ENCODE results near the gene OSBPL10.

OSBPL10 gene

GRCh38 chr3:31879365-31879764 is 101.7 kb downstream of the OSBPL10 start:
- no peak overlapping the region for H4K8ac ChIP-seq (ENCODE audit: low read depth, low read length)
- no peaks in the 10 kb centered on the region for H3K27me3 ChIP-seq (ENCODE audit: insufficient read depth, low read length)
- no peak overlapping the region for H2BK5ac ChIP-seq (ENCODE audit: low read depth, low read length, poor library complexity)
- H4K91ac ChIP-seq (ENCODE audit: low read depth, low read length) = no peak overlapping the region
- no peak overlapping the region for H2AFZ ChIP-seq (ENCODE audit: insufficient read depth, low read length, poor library complexity)
- H3K9ac ChIP-seq (ENCODE audit: low read length) = no peak overlapping the region
- no peak overlapping the region for H3K4ac ChIP-seq (ENCODE audit: low read depth, low read length)
- H4K12ac ChIP-seq (ENCODE audit: low read depth, low read length) = no peak overlapping the region
- no peak overlapping the region for H3K4me3 ChIP-seq (ENCODE audit: low read depth, low read length)
- H3K36me3 ChIP-seq (ENCODE audit: control insufficient read depth in 1 of 2, insufficient read depth in 2 of 2, low read length in 2 of 2) = no peaks in the 10 kb centered on the region
- H3K4me2 ChIP-seq (ENCODE audit: low read length) = no peak overlapping the region
- H3K4me1 ChIP-seq (ENCODE audit: control insufficient read depth in 1 of 2, insufficient read depth in 2 of 2, low read length in 2 of 2) = peaks cover 2% of the 10 kb centered on the region in 2 experiments
- no peaks in the 10 kb centered on the region for H3K9me3 ChIP-seq (ENCODE audit: insufficient read depth, low read depth, low read length)
- H3K79me2 ChIP-seq (ENCODE audit: control insufficient read depth, insufficient read depth, low read length, poor library complexity) = no peaks in the 10 kb centered on the region
- H2BK12ac ChIP-seq (ENCODE audit: low read length) = no peak overlapping the region
- H3K23ac ChIP-seq (ENCODE audit: low read length) = no peak overlapping the region
- H2AK5ac ChIP-seq (ENCODE audit: low read length) = no peak overlapping the region
- no peak overlapping the region for H2BK120ac ChIP-seq (ENCODE audit: insufficient read depth, low read length, poor library complexity)
- no CpG with 5 or more reads among the region's 6 CpGs for WGBS (ENCODE audit: extremely low coverage, insufficient coverage, insufficient read length)
- DNase-seq = no peak
- H3K18ac ChIP-seq (ENCODE audit: low read length) = no peak overlapping the region
- H3K79me1 ChIP-seq (ENCODE audit: low read length) = no peaks in the 10 kb centered on the region
- H3K14ac ChIP-seq (ENCODE audit: low read length) = no peak overlapping the region
- H3K27ac ChIP-seq (ENCODE audit: low read depth, low read length) = no peak overlapping the region

- Histone ChIP-seq H3K79me2 (ENCODE audit: control insufficient read depth, insufficient read depth, low read length, poor library complexity) (no peaks in the 10 kb centered on the region), H3K27me3 (ENCODE audit: insufficient read depth, low read length) (no peaks in the 10 kb centered on the region), H3K4me1 (ENCODE audit: control insufficient read depth in 1 of 2, insufficient read depth in 2 of 2, low read length in 2 of 2) (peaks cover 2% of the 10 kb centered on the region in 2 experiments), H3K9ac (ENCODE audit: low read length) (no peak overlapping the region), H3K18ac (ENCODE audit: low read length) (no peak overlapping the region), H3K36me3 (ENCODE audit: control insufficient read depth in 1 of 2, insufficient read depth in 2 of 2, low read length in 2 of 2) (no peaks in the 10 kb centered on the region), H3K79me1 (ENCODE audit: low read length) (no peaks in the 10 kb centered on the region), H3K27ac (ENCODE audit: low read depth, low read length) (no peak overlapping the region), H2BK120ac (ENCODE audit: insufficient read depth, low read length, poor library complexity) (no peak overlapping the region), H4K12ac (ENCODE audit: low read depth, low read length) (no peak overlapping the region), H3K9me3 (ENCODE audit: insufficient read depth, low read depth, low read length) (no peaks in the 10 kb centered on the region), H3K4ac (ENCODE audit: low read depth, low read length) (no peak overlapping the region), H2AK5ac (ENCODE audit: low read length) (no peak overlapping the region), H2AFZ (ENCODE audit: insufficient read depth, low read length, poor library complexity) (no peak overlapping the region), H4K91ac (ENCODE audit: low read depth, low read length) (no peak overlapping the region), H2BK5ac (ENCODE audit: low read depth, low read length, poor library complexity) (no peak overlapping the region), H2BK12ac (ENCODE audit: low read length) (no peak overlapping the region), H3K4me2 (ENCODE audit: low read length) (no peak overlapping the region), H3K4me3 (ENCODE audit: low read depth, low read length) (no peak overlapping the region), H3K14ac (ENCODE audit: low read length) (no peak overlapping the region), H4K8ac (ENCODE audit: low read depth, low read length) (no peak overlapping the region), H3K23ac (ENCODE audit: low read length) (no peak overlapping the region)
- WGBS (ENCODE audit: extremely low coverage, insufficient coverage, insufficient read length) = no CpG with 5 or more reads among the region's 7 CpGs
- DNase-seq = no peak
Observed at GRCh38 chr3:31878231-31878838, 102.7 kb downstream of the OSBPL10 start.

- WGBS (ENCODE audit: extremely low coverage, insufficient coverage, insufficient read length) = no CpG with 5 or more reads among the region's 7 CpGs
- H3K9ac ChIP-seq (ENCODE audit: low read length) = peak overlapping the region; percentile 33
- no peak overlapping the region for H2AK5ac ChIP-seq (ENCODE audit: low read length)
- H3K27ac ChIP-seq (ENCODE audit: low read depth, low read length) = no peak overlapping the region
- no peak overlapping the region for H2BK120ac ChIP-seq (ENCODE audit: insufficient read depth, low read length, poor library complexity)
- H4K91ac ChIP-seq (ENCODE audit: low read depth, low read length) = no peak overlapping the region
- no peak overlapping the region for H3K4ac ChIP-seq (ENCODE audit: low read depth, low read length)
- H3K79me1 ChIP-seq (ENCODE audit: low read length) = no peaks in the 10 kb centered on the region
- no peak overlapping the region for H2BK12ac ChIP-seq (ENCODE audit: low read length)
- H3K23ac ChIP-seq (ENCODE audit: low read length) = no peak overlapping the region
- no peak overlapping the region for H3K14ac ChIP-seq (ENCODE audit: low read length)
- no peak overlapping the region for H3K18ac ChIP-seq (ENCODE audit: low read length)
- H2BK5ac ChIP-seq (ENCODE audit: low read depth, low read length, poor library complexity) = no peak overlapping the region
- H3K27me3 ChIP-seq (ENCODE audit: insufficient read depth, low read length) = no peaks in the 10 kb centered on the region
- no peaks in the 10 kb centered on the region for H3K79me2 ChIP-seq (ENCODE audit: control insufficient read depth, insufficient read depth, low read length, poor library complexity)
- H4K12ac ChIP-seq (ENCODE audit: low read depth, low read length) = no peak overlapping the region
- H4K8ac ChIP-seq (ENCODE audit: low read depth, low read length) = no peak overlapping the region
- H3K9me3 ChIP-seq (ENCODE audit: insufficient read depth, low read depth, low read length) = no peaks in the 10 kb centered on the region
- H3K4me1 ChIP-seq (ENCODE audit: control insufficient read depth in 1 of 2, insufficient read depth in 2 of 2, low read length in 2 of 2) = peaks cover 0 to 2% of the 10 kb centered on the region in 2 experiments
- H3K4me2 ChIP-seq (ENCODE audit: low read length) = no peak overlapping the region
- peak in 1 of 2 donors; percentile 43 for DNase-seq
- no peak overlapping the region for H3K4me3 ChIP-seq (ENCODE audit: low read depth, low read length)
- no peak overlapping the region for H2AFZ ChIP-seq (ENCODE audit: insufficient read depth, low read length, poor library complexity)
- peaks cover 0 to 1% of the 10 kb centered on the region in 2 experiments for H3K36me3 ChIP-seq (ENCODE audit: control insufficient read depth in 1 of 2, insufficient read depth in 2 of 2, low read length in 2 of 2)
Observed at GRCh38 chr3:31876331-31876730, 104.7 kb downstream of the OSBPL10 start.

GRCh38 chr3:31875437-31875836 is 105.6 kb downstream of the OSBPL10 start:
- no peak overlapping the region for H2BK120ac ChIP-seq (ENCODE audit: insufficient read depth, low read length, poor library complexity)
- H3K79me2 ChIP-seq (ENCODE audit: control insufficient read depth, insufficient read depth, low read length, poor library complexity) = no peaks in the 10 kb centered on the region
- H4K8ac ChIP-seq (ENCODE audit: low read depth, low read length) = no peak overlapping the region
- H3K4ac ChIP-seq (ENCODE audit: low read depth, low read length) = no peak overlapping the region
- H3K79me1 ChIP-seq (ENCODE audit: low read length) = no peaks in the 10 kb centered on the region
- H3K14ac ChIP-seq (ENCODE audit: low read length) = no peak overlapping the region
- no peak overlapping the region for H3K4me3 ChIP-seq (ENCODE audit: low read depth, low read length)
- no peak overlapping the region for H2BK5ac ChIP-seq (ENCODE audit: low read depth, low read length, poor library complexity)
- DNase-seq = no peak
- H3K36me3 ChIP-seq (ENCODE audit: control insufficient read depth in 1 of 2, insufficient read depth in 2 of 2, low read length in 2 of 2) = peaks cover 0 to 1% of the 10 kb centered on the region in 2 experiments
- H2AK5ac ChIP-seq (ENCODE audit: low read length) = no peak overlapping the region
- H3K18ac ChIP-seq (ENCODE audit: low read length) = no peak overlapping the region
- H3K9ac ChIP-seq (ENCODE audit: low read length) = no peak overlapping the region
- H2BK12ac ChIP-seq (ENCODE audit: low read length) = no peak overlapping the region
- H3K27me3 ChIP-seq (ENCODE audit: insufficient read depth, low read length) = no peaks in the 10 kb centered on the region
- H4K91ac ChIP-seq (ENCODE audit: low read depth, low read length) = no peak overlapping the region
- H3K27ac ChIP-seq (ENCODE audit: low read depth, low read length) = no peak overlapping the region
- H4K12ac ChIP-seq (ENCODE audit: low read depth, low read length) = no peak overlapping the region
- no peaks in the 10 kb centered on the region for H3K9me3 ChIP-seq (ENCODE audit: insufficient read depth, low read depth, low read length)
- no peak overlapping the region for H3K23ac ChIP-seq (ENCODE audit: low read length)
- H3K4me2 ChIP-seq (ENCODE audit: low read length) = no peak overlapping the region
- H2AFZ ChIP-seq (ENCODE audit: insufficient read depth, low read length, poor library complexity) = no peak overlapping the region
- WGBS (ENCODE audit: extremely low coverage, insufficient coverage, insufficient read length) = no CpG with 5 or more reads among the region's 2 CpGs
- H3K4me1 ChIP-seq (ENCODE audit: control insufficient read depth in 1 of 2, insufficient read depth in 2 of 2, low read length in 2 of 2) = peaks cover 0 to 2% of the 10 kb centered on the region in 2 experiments
